CD8-positive, alpha-beta memory T cell (primary cell): ENCODE data around the gene EIF2B4. TPM values are rescaled to one million over a fixed set of nuclear protein-coding genes. Genes with fewer than 3 reads are reported as not detected.

Experiments
- CTCF ChIA-PET: fragments of 350-600 bp; sonication (Branson Sonifier 250); formaldehyde crosslinking; loops from one replicate; lab custom pipeline; 2021; ENCODE audit warnings: antibody characterized with exemption; lab: Charles Lee
- POLR2A ChIA-PET: fragments of 350-600 bp; sonication (Branson Sonifier 250); formaldehyde crosslinking; loops from one replicate; lab custom pipeline; 2021; ENCODE audit warnings: antibody characterized with exemption; lab: Charles Lee
- DNase-seq, 5 donors: peaks; one replicate each; pipeline versions ENCODE4 v3.0.0 to v3.0.0-alpha.2; 2020 to 2022; ENCODE audit warnings: mixed read lengths in 1 of 5
- H3K27ac ChIP-seq: one replicate; pipeline ENCODE4 v1.7.0; 2013; ENCODE audit warnings: low read depth, mild to moderate bottlenecking, low read length, moderate library complexity
- H3K27me3 ChIP-seq: 2 replicates; pipeline ENCODE4 v1.7.0; 2013; ENCODE audit warnings: low read length, mild to moderate bottlenecking; ENCODE audit not compliant: insufficient read depth, poor library complexity, severe bottlenecking
- H3K36me3 ChIP-seq: 2 replicates; pipeline ENCODE4 v1.7.0; 2013; ENCODE audit warnings: mild to moderate bottlenecking, low read length, moderate library complexity; ENCODE audit not compliant: insufficient read depth
- H3K4me1 ChIP-seq: 2 replicates; pipeline ENCODE4 v1.7.0; 2013; ENCODE audit warnings: mild to moderate bottlenecking, low read length, moderate library complexity; ENCODE audit not compliant: insufficient read depth
- H3K4me3 ChIP-seq: 2 replicates; pipeline ENCODE4 v1.7.0; 2013; ENCODE audit warnings: mild to moderate bottlenecking, low read length
- H3K9me3 ChIP-seq: 2 replicates; pipeline ENCODE4 v1.7.0; 2013; ENCODE audit warnings: mild to moderate bottlenecking, low read length
- H3K27ac Mint-ChIP-seq, 8 donors: one replicate each; pipeline ENCODE4 v1.8.0; 2020 to 2021; ENCODE audit warnings: mixed read lengths in 8 of 8, mild to moderate bottlenecking in 6 of 8, inconsistent platforms in 3 of 8, moderate library complexity in 3 of 8
- H3K27me3 Mint-ChIP-seq, 2 donors: one replicate each; pipeline ENCODE4 v1.8.0; 2020 to 2021; ENCODE audit warnings: mixed read lengths in 2 of 2, mild to moderate bottlenecking in 1 of 2, moderate library complexity in 1 of 2
- H3K36me3 Mint-ChIP-seq, 3 donors: one replicate each; pipeline ENCODE4 v1.8.0; 2020 to 2021; ENCODE audit warnings: mixed read lengths in 3 of 3, inconsistent platforms in 1 of 3, mild to moderate bottlenecking in 1 of 3
- H3K4me1 Mint-ChIP-seq, 3 donors: one replicate each; pipeline ENCODE4 v1.8.0; 2020 to 2021; ENCODE audit warnings: mixed read lengths in 3 of 3, inconsistent platforms in 1 of 3, mild to moderate bottlenecking in 1 of 3
- H3K4me3 Mint-ChIP-seq, 7 donors: one replicate each; pipeline ENCODE4 v1.8.0; 2020 to 2021; ENCODE audit warnings: mixed read lengths in 7 of 7, mild to moderate bottlenecking in 6 of 7, moderate library complexity in 4 of 7, inconsistent platforms in 2 of 7
- H3K9me3 Mint-ChIP-seq, 5 donors: one replicate each; pipeline ENCODE4 v1.8.0; 2020 to 2022; ENCODE audit warnings: mixed read lengths in 5 of 5, mild to moderate bottlenecking in 3 of 5, moderate library complexity in 2 of 5, inconsistent platforms in 1 of 5
- polyA plus RNA-seq: library from polyadenylated mRNA; unstranded; fragments of 300-500 nt; fragmentation: Illumina TruSeq; gene quantifications from one replicate; pipeline ENCODE4 v1.2.3, GENCODE V29; 2021
- total RNA-seq, 2 experiments: library from RNA; stranded (reverse); gene quantifications; one replicate each; pipeline ENCODE4 v1.2.3, GENCODE V29; 2021

EIF2B4 gene
- total and polyA plus RNA-seq, 3 experiments from 2014 or later = 32.7 to 47.1 (median 46.6) TPM

- peaks cover 37 to 50% (median 45%) of the 10 kb centered on the region in 3 donors for H3K4me1 Mint-ChIP-seq
- H3K4me3 ChIP-seq = no peak overlapping the region
- ChIA-PET CTCF (no interaction called here), POLR2A (interaction anchor here (0.6 kb wide), 1 partner anchor 8 kb away, joined by 3 read pairs; no protein-coding TSS in a partner anchor)
- H3K9me3 Mint-ChIP-seq = no peaks in the 10 kb centered on the region
- peaks cover 6 to 86% (median 17%) of the 10 kb centered on the region in 3 donors for H3K36me3 Mint-ChIP-seq
- peak overlapping the region in 2 of 7 donors; percentile 20 to 68 for H3K4me3 Mint-ChIP-seq
- H3K36me3 ChIP-seq = peaks cover 45% of the 10 kb centered on the region
- H3K27ac Mint-ChIP-seq = peak overlapping the region in 2 of 8 donors; percentile 65 to 72
- peaks cover 37% of the 10 kb centered on the region for H3K4me1 ChIP-seq
- no peaks in the 10 kb centered on the region for H3K9me3 ChIP-seq
- DNase-seq = no peak
- no peaks in the 10 kb centered on the region for H3K27me3 ChIP-seq
- H3K27ac ChIP-seq = no peak overlapping the region
- peaks cover 0 to 2% of the 10 kb centered on the region in 2 donors for H3K27me3 Mint-ChIP-seq
Measured at GRCh38 chr2:27376151-27376865, 6.2 kb upstream of the EIF2B4 start.

GRCh38 chr2:27375513-27376099 is 5.5 kb upstream of the EIF2B4 start:
- H3K4me1 ChIP-seq = peaks cover 33% of the 10 kb centered on the region
- Mint-ChIP-seq H3K27ac (no peak overlapping the region), H3K4me1 (peaks cover 36 to 45% (median 41%) of the 10 kb centered on the region in 3 donors), H3K36me3 (peaks cover 6 to 83% (median 17%) of the 10 kb centered on the region in 3 donors), H3K9me3 (no peaks in the 10 kb centered on the region), H3K27me3 (peaks cover 0 to 2% of the 10 kb centered on the region in 2 donors), H3K4me3 (peak overlapping the region in 1 of 7 donors; percentile 32)
- H3K27ac ChIP-seq = no peak overlapping the region
- CTCF ChIA-PET = no interaction called here
- H3K4me3 ChIP-seq = no peak overlapping the region
- no peak for DNase-seq
- H3K9me3 ChIP-seq = no peaks in the 10 kb centered on the region
- peaks cover 45% of the 10 kb centered on the region for H3K36me3 ChIP-seq
- POLR2A ChIA-PET = interaction anchor here (0.6 kb wide), 1 partner anchor 8 kb away, joined by 3 read pairs; no protein-coding TSS in a partner anchor
- H3K27me3 ChIP-seq = no peaks in the 10 kb centered on the region

DNA sequence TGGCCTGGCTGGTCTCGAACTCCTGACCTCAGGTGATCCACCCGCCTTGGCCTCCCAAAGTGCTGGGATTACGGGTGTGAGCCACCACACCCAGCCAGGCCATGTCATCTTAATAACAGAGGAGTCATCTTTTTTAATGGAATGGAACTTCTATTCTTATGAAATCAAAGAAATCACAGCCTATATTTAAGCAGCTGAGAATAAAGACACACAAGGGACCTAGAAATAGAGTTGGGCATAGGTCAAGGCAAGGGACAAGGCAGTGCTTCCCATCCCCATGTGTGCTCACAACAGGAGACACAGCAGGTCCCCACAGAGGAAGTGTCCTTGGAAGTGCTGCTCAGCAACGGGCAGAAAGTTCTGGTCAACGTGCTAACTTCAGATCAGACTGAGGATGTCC is 3.4 kb upstream of the EIF2B4 start:
- peaks cover 31% of the 10 kb centered on the region for H3K4me1 ChIP-seq
- Mint-ChIP-seq H3K36me3 (peaks cover 6 to 87% (median 16%) of the 10 kb centered on the region in 3 donors), H3K4me1 (peaks cover 36 to 45% (median 37%) of the 10 kb centered on the region in 3 donors), H3K4me3 (no peak overlapping the region), H3K9me3 (no peaks in the 10 kb centered on the region), H3K27me3 (peaks cover 0 to 2% of the 10 kb centered on the region in 2 donors), H3K27ac (peak overlapping the region in 4 of 8 donors; percentile 29 to 84 (median 70))
- H3K27ac ChIP-seq = no peak overlapping the region
- H3K9me3 ChIP-seq = no peaks in the 10 kb centered on the region
- peaks cover 45% of the 10 kb centered on the region for H3K36me3 ChIP-seq
- ChIA-PET CTCF (interaction anchor here (1.4 kb wide), 1 partner anchor 20 kb away, joined by 3 read pairs; no protein-coding TSS in a partner anchor), POLR2A (no interaction called here)
- no peaks in the 10 kb centered on the region for H3K27me3 ChIP-seq
- no peak overlapping the region for H3K4me3 ChIP-seq
- DNase-seq = no peak

DNA sequence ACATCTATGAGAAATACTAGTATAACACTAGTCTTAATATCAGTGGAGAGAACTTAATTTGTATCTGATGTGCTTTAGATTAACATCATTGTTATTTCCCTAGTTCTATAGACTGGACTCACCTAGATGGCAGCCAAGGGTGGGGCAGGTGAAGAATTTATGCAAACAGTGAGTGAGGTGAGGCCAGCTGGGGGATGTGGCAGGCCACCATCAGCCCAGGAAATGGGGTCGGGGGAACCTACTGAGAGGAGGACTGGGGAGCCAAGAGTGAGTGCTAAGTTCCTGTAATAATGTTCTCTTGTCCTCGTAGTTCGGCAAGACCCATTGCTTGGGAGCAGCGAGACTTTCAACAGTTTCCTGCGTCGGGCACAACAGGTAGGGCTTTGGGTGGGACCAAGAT is 2.8 kb upstream of the EIF2B4 start:
- H3K4me3 Mint-ChIP-seq = peak overlapping the region in 5 of 7 donors; percentile 25 to 92 (median 47)
- no peak for DNase-seq
- peaks cover 39 to 46% (median 41%) of the 10 kb centered on the region in 3 donors for H3K4me1 Mint-ChIP-seq
- no peaks in the 10 kb centered on the region for H3K9me3 Mint-ChIP-seq
- Histone ChIP-seq H3K4me1 (peaks cover 35% of the 10 kb centered on the region), H3K27me3 (no peaks in the 10 kb centered on the region), H3K4me3 (no peak overlapping the region), H3K27ac (no peak overlapping the region), H3K9me3 (no peaks in the 10 kb centered on the region), H3K36me3 (peaks cover 51% of the 10 kb centered on the region)
- H3K27ac Mint-ChIP-seq = peak overlapping the region in 7 of 8 donors; percentile 9 to 97 (median 82)
- H3K36me3 Mint-ChIP-seq = peaks cover 6 to 87% (median 16%) of the 10 kb centered on the region in 3 donors
- ChIA-PET POLR2A (interaction anchor here (2.3 kb wide), 1 partner anchor 7 kb away, joined by 18 read pairs; the partner anchor contains the start of gene ZNF513), CTCF (interaction anchor here (1.4 kb wide), 1 partner anchor 21 kb away, joined by 3 read pairs; no protein-coding TSS in a partner anchor)
- H3K27me3 Mint-ChIP-seq = peaks cover 0 to 2% of the 10 kb centered on the region in 2 donors

DNA sequence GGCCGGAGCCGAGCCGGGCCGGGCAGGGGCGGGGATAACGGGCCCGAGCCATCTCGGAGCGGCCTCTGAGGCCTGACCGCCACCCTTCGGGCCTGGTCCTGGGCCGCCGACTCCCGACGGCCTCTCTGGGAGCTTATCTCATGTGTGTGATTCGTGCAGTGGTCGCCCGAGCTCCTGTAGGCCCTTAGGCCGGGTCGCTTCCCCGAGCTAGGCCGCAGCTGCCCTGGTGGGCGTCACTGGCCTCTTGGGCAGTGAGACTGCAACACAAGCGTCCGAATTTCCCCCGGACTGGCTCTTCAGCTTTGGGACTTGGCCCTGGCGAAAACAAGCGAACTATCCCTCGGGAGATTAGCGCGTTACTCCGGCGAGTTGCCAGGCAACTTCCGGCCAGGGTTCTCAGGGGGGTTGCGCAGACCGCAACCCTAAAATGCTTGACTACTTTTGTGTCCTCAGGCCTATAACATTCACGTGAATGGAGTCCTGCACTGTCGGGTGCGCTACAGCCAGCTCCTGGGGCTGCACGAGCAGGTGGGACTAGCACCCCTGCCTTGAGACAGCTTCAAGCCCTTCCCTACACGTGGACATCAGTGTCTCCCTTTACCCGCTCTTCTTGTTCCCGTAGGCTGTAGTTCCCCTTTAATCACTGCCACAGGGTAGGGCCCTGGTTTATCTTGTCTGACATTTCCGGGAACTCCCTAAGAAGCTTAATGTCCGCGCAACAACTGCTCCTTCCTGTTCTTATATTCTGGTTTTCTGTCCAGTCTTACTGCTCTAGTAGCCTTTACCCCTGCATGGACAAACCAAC is 880 bp upstream of the EIF2B4 start:
- Mint-ChIP-seq H3K4me3 (peak overlapping the region; percentile 89 to 99 (median 97)), H3K9me3 (no peaks in the 10 kb centered on the region), H3K27ac (peak overlapping the region; percentile 82 to 99 (median 97)), H3K4me1 (peaks cover 42 to 50% (median 46%) of the 10 kb centered on the region in 3 donors), H3K36me3 (peaks cover 6 to 84% (median 15%) of the 10 kb centered on the region in 3 donors), H3K27me3 (peaks cover 0 to 2% of the 10 kb centered on the region in 2 donors)
- H3K4me1 ChIP-seq = peaks cover 35% of the 10 kb centered on the region
- POLR2A ChIA-PET = interaction anchor here (0.9 to 2.3 kb wide), 5 partner anchors 9 to 284 kb away, joined by 3 to 18 read pairs (median 3); partner anchors contain the start of genes GTF3C2, KHK, NRBP1 and ZNF513
- no peaks in the 10 kb centered on the region for H3K27me3 ChIP-seq
- no peaks in the 10 kb centered on the region for H3K9me3 ChIP-seq
- peak overlapping the region; percentile 87 for H3K27ac ChIP-seq
- peak in 4 of 5 donors; percentile 22 to 61 (median 31) for DNase-seq
- peaks cover 58% of the 10 kb centered on the region for H3K36me3 ChIP-seq
- CTCF ChIA-PET = interaction anchor here (1.2 to 3.9 kb wide), 6 partner anchors 9 to 68 kb away, joined by 3 to 21 read pairs (median 8); partner anchors contain the start of genes GTF3C2, MPV17, NRBP1 and ZNF513
- H3K4me3 ChIP-seq = peak overlapping the region; percentile 92

DNA sequence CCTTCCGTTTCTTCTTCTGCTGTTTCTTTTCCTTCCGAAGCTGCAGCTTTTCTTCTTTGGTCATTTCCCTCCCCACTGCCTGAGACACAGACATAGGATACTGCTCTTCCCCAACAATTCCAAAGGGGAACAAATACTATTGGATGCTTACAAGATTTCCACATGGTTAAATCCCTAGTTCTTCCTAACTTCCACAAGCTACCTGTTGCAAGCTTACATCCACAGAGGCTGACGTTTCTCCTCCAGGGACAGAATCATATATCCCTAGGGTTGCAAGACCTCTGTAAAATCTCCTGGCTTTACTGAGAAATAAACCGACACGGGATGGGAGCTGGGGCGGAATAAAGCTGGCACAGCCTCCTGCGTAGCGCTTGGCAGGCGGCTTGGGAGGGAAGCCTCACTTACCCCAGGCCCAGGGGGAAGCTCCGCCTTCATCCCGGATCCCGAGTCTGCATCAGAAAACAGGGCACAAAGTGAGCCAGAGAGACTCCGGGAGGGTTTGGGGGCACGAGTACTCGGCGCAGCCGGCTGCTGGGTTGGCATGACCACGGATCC is 590 bp downstream of the EIF2B4 start:
- Mint-ChIP-seq H3K36me3 (peaks cover 6 to 79% (median 12%) of the 10 kb centered on the region in 3 donors), H3K27me3 (peaks cover 0 to 2% of the 10 kb centered on the region in 2 donors), H3K4me3 (peak overlapping the region; percentile 89 to 99 (median 97)), H3K9me3 (no peaks in the 10 kb centered on the region), H3K4me1 (peaks cover 38 to 50% (median 44%) of the 10 kb centered on the region in 3 donors), H3K27ac (peak overlapping the region; percentile 48 to 100 (median 93))
- Histone ChIP-seq H3K4me3 (peak overlapping the region; percentile 92), H3K27ac (peak overlapping the region; percentile 87), H3K36me3 (peaks cover 53% of the 10 kb centered on the region), H3K27me3 (no peaks in the 10 kb centered on the region), H3K9me3 (no peaks in the 10 kb centered on the region), H3K4me1 (peaks cover 35% of the 10 kb centered on the region)
- ChIA-PET POLR2A (interaction anchor here (0.6 to 2.1 kb wide), 6 partner anchors 10 to 41 kb away, joined by 3 to 12 read pairs (median 4); partner anchors contain the start of genes GTF3C2 and ZNF513), CTCF (interaction anchor here (0.9 to 3.9 kb wide), 12 partner anchors 9 to 259 kb away, joined by 3 to 21 read pairs (median 6); partner anchors contain the start of genes CCDC121, GPN1, GTF3C2 and MPV17)
- DNase-seq = no peak

- Mint-ChIP-seq H3K27ac (peak overlapping the region in 1 of 8 donors; percentile 31), H3K36me3 (peaks cover 0 to 46% (median 6%) of the 10 kb centered on the region in 3 donors), H3K27me3 (no peaks in the 10 kb centered on the region), H3K4me1 (peaks cover 11 to 17% (median 16%) of the 10 kb centered on the region in 3 donors), H3K4me3 (peak overlapping the region in 1 of 7 donors; percentile 44), H3K9me3 (no peaks in the 10 kb centered on the region)
- H3K9me3 ChIP-seq = no peaks in the 10 kb centered on the region
- no peak for DNase-seq
- H3K36me3 ChIP-seq = peaks cover 38% of the 10 kb centered on the region
- H3K4me1 ChIP-seq = peaks cover 8% of the 10 kb centered on the region
- ChIA-PET CTCF (interaction anchor here (0.9 to 1.2 kb wide), 2 partner anchors 15 to 60 kb away, joined by 3 read pairs; no protein-coding TSS in a partner anchor), POLR2A (no interaction called here)
- no peak overlapping the region for H3K4me3 ChIP-seq
- H3K27ac ChIP-seq = no peak overlapping the region
- H3K27me3 ChIP-seq = no peaks in the 10 kb centered on the region
Measured at GRCh38 chr2:27363933-27364332, 6.2 kb downstream of the EIF2B4 start.
